ENCODE data around the gene MCM5. TPM values are rescaled to one million over a fixed set of nuclear protein-coding genes. Genes with fewer than 3 reads are reported as not detected.
"Not testable (repeated sequence)": the region's sequence is repeated elsewhere in the genome, so short reads cannot be mapped to it uniquely, and the experiment has no call there.

The MCM5 gene
- total RNA-seq = 206 TPM in 2 replicates

DNA sequence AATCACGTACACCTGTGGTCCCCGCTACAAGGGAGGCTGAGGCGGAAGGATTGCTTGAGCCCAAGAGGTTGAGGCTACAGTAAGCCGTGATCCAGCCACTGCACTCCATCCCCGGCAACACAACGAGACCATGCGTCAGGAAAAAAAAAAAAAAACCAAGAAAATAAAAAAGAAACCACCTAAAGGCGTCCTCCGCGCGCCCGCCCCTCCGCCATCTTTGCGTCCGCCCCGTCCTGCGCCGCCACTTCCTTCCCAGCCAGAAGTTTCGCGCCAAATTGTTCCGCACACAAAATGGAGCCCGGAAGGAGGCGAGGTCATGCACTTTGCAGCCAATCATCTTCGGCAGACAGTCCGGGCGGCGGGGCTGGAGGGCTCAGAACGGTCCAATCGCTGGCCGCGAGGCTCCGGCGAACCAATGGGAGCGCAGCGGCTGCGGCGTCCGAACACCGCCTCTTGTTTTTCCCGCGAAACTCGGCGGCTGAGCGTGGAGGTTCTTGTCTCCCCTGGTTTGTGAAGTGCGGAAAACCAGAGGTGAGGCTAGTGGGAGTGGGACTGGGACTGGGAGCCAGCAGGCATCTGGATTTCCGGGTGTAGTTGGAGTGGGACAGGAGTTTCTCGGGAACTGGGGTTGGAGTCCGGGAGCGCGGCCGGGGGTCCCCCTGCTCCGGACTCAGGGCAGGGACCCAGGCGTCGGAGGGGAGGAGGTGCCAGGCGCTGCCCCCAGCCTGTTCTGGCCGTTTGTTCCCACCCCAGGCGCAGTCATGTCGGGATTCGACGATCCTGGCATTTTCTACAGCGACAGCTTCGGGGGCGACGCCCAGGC lies at the start of gene MCM5:
Gene MCM5, plus strand, starts transcription at position 463 of the 823 bp plus-strand sequence. Its CDS starts 299 bp downstream, at position 762.
- intact Hi-C loops (cut with micrococcal nuclease) = loop anchor here (1.0 kb wide), 4 partner anchors 19 to 152 kb away; partner anchors contain the start of gene HMOX1

DNA sequence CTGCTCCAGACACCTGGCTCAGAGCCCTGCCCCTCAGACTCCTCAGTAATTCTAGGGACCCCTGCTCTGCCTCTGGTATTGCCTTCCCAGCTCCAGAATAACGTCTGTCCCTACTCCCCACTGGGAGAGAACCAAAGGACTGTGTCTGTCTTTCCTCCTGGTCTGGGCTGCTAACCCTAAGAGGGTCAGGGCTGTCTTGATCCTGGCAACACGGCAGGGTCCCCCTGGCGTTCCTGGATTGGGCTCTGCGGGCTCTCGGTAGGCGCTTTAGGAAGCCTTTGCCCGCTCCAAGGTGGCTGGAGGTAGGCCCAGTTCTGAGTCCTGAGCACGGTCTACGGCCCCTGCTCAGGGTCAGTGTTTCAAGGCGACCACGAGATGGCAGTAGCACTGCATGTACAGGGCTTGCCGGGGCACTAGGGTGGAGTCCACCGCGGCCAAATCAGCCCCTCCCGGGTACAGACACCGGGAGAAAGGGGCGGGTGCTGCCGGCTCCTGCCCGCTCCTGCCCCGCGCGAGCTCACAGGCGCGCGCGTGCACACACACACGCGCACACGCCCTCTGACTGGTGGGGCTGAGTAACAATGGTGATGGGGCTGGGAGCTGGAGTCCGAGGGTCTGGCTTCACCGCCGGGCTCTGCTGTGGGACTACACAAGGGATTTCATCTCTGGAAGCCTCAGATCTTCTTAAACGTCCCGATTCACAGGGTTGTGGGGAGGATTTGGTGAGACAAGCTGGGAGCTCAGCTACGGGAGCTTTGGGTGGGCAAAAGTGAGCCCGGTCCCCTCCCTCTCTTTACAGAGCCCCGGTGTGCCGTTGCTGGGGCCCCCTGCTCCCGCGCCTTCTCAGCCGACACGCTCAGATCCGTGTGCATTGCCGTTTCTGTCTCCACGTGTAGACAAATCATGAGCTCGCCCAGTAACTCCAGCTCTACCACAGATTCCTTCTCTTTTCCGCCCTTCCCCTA lies 49.1 kb upstream of the MCM5 start:
- intact Hi-C loops (cut with micrococcal nuclease) = loop anchor here (1.0 to 10.0 kb wide), 11 partner anchors 20 to 829 kb away; partner anchors contain the start of genes APOL6, MCM5 and RBFOX2

DNA sequence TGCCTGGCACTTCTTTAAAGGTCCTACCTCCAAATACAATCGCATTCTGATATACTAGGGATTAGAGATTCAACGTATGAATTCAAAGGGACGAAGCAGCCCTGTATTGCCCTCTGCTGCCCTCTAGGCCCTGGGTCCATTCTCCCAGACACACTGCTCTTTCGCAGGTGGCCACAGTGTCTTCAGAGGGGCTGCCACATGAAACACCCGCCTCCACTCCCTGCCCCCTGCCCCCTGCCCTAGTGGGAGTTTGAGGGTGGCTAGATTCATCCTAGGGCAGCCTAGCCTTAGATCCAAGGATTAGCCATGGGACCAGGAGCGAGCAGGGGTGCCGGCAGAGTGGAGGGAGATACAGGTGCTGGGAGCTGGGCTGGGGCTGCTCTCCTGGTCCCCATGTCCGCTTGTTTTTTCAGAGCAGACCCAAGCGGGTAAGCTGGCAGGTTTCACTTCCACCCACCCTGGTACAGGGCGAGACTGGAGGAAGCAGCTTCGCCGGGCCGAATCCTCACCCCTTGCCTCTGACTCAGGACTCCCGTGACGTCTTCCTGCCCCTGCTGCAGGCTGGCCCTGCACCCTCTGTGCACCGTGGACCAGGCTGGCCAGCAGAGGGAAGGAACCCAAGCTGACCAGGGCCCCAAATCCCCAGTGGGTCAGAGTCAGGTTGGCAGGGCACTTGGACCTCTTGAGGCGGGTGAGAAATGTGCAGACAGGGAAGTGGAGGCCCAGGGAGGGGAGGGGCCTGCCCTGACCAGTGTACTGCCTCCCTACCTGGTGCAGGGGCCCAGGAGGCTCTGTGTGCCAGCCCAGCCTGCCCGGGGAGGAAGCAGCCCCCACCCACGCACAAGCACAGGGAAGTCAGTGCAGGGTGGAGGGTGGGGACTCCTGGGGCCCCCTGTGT lies 47.5 kb upstream of the MCM5 start:
- intact Hi-C loops (cut with micrococcal nuclease) = loop anchor here (1.0 to 10.0 kb wide), 3 partner anchors 482 to 714 kb away; partner anchors contain the start of gene RBFOX2

DNA sequence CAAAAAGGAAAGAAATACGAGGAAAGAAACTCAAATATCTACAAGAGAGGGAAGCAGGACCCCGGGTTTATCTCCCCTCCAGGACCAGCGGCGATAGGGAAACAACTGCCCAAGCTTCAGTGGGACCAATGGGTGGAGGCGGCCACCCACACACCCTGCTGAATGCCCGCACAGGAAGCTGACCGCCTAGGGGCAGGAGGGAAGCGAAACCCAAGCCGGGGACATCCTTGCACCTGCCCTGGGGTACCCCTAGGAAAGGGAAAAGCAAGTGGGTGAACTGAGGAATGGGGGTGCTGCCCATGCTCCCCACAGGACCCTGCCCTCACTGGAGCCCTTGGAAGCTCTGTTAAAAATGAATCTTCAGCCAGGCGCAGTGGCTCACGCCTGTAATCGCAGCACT lies 46.6 kb upstream of the MCM5 start:
- intact Hi-C loops (cut with micrococcal nuclease) = loop anchor here (10.0 kb wide), 2 partner anchors 481 to 671 kb away; partner anchors contain the start of gene RBFOX2

- intact Hi-C loops (cut with micrococcal nuclease) = loop anchor here (10.0 kb wide), 2 partner anchors 481 to 671 kb away; partner anchors contain the start of gene RBFOX2
Measured at GRCh38 chr22:35354068-35354467, 45.9 kb upstream of the MCM5 start.

GRCh38 chr22:35357883-35358621 lies 41.9 kb upstream of the MCM5 start:
- intact Hi-C loops (cut with micrococcal nuclease) = loop anchor here (10.0 kb wide), 2 partner anchors 477 to 667 kb away; partner anchors contain the start of gene RBFOX2

DNA sequence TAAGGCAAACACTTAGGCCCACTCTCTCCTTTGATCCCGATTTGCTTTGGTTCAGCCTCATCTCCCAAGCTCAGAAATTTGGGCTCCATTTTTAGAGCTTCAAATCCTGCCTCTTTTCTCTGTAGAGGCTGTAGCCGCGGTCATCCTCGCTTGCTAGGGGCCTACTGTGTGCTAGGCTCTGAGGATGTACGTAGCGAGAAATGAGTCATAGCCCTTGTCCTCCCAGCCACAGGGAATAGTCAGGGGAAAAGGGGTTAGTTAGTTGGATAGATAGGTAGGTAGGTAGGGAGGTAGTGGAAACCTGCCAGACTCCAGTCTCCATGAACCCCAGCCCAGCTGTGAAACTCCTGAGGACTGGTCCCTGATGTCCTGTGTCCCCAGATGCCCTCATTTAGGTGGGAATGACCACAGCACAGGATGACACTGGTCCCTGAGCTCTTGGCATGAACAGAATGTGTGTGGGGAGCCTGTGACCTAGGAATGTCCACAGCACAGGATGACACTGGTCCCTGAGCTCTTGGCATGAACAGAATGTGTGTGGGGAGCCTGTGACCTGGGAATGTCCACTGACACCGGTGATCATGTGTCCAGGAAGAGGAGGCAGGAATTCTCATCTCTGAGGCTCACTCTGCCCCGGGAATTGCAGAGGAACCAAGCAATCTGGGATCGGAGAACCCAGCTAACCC lies 40.4 kb upstream of the MCM5 start:
- intact Hi-C loops (cut with micrococcal nuclease) = loop anchor here (10.0 kb wide), 2 partner anchors 475 to 665 kb away; partner anchors contain the start of gene RBFOX2

DNA sequence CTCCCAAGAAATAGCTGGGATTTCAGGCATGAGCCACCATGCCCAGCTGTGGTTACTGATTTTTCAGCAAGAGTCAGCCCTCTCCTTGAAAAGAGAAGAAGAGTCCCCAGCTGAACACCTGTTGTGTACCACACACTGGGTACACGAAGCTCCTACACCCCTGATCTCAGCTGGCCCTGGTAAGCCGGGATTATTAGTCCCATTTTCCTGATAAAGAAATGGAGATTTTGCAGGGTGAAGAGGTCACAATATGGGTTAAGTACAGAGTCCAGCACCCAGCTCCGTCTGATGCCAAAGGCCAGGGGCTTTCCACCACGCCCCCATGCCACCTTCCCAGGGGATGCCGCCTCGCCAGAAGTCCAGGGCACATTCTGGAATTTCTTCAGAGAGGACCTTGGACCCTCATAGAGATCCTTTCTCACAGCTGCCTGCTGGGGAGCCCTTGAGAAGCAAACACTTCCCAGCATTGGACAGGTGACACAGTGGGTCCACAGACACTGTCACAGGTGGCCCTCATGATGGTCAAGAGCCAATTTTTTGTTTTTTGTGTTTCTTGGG lies 38.9 kb upstream of the MCM5 start:
- intact Hi-C loops (cut with micrococcal nuclease) = no loop called here

- intact Hi-C loops (cut with micrococcal nuclease) = no loop called here
Measured at GRCh38 chr22:35363566-35364086, 36.3 kb upstream of the MCM5 start.

GRCh38 chr22:35364230-35364629 lies 35.7 kb upstream of the MCM5 start:
- intact Hi-C loops (cut with micrococcal nuclease) = not testable (repeated sequence)

DNA sequence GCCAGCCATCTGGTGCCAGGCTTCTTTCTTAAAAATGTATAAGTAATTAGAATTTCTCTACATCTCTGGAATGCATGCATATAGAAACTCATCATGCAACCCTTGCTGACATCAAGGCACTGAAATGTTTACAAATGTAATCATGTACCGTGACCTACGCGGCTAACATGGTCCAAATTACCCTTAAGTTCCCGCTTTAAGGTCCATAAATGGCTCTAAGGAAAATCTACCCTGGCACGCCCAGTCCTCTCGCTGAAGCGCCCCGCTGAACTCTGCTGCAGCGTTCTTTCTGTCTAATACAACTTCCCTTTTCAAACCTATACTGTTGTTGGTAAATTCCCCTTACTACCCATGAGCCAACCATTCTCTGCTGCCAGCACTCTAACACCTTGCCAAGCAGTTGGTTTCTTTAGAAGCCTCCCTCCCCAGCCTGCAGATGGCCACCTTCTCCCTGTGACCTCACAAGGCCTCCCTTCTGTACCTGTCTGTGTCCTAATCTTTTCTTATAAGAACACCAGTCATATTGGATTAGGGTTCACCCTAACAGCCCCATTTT lies 32.5 kb upstream of the MCM5 start:
- intact Hi-C loops (cut with micrococcal nuclease) = no loop called here

DNA sequence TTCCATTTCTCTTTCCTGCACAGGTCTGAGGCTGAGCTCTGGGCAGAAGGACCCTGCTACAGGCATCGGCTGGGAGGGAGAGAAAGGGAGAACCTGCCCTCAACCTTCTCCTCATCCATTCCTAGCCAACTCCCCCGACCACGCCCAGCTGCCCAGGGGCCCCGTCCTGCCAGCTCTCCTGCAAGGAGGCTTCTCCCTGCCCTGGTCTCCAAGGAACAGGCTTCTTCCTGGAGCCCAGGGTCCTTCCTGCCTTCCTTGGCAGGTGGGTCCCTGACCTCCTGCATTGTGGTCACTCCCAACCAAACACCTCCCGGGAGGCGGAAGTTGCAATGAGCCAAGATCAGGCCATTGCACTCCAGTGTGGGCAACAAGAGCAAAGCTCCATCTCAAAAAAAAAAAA lies 31.6 kb upstream of the MCM5 start:
- intact Hi-C loops (cut with micrococcal nuclease) = no loop called here

DNA sequence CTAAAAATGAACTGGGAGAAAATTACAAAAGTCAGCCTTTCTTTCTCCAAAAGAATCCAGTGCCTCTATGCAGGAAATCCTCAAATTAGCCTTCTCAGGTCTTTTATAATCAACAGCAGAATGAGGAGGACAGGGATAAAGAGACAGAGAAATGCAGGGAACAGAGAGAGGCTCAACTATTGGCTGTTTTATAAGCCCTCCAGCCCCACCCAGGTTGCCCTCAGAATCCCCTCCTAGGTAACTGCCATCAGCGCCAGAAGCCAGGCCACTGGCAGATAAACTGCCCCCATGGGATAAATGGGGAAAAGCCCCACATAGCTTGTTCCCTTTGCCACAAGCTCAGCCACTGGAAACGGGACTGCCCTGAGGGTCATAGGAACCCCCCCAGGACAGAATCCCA lies 29.9 kb upstream of the MCM5 start:
- intact Hi-C loops (cut with micrococcal nuclease) = loop anchor here (2.0 kb wide), 1 partner anchor 19 kb away; no protein-coding TSS in a partner anchor

DNA sequence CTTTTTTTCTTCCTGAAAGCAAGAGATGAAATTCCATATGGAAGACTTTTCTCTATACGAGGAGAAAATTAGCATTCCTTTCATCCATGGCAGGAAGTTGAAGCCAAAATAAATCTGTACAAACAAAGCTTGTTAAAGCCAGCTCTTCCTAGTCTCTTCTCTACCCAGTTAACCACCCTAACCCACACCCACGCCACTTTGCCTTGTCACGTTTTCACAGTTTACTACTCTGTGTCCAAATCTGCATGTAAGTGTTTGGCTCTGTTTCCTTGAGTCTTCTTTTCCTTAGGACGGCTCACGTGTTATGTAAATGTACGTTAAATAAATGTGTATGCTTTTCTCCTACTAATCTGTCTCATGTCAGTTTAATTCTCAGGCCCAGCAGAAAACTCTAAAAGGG lies 26.2 kb upstream of the MCM5 start:
- intact Hi-C loops (cut with micrococcal nuclease) = no loop called here

DNA sequence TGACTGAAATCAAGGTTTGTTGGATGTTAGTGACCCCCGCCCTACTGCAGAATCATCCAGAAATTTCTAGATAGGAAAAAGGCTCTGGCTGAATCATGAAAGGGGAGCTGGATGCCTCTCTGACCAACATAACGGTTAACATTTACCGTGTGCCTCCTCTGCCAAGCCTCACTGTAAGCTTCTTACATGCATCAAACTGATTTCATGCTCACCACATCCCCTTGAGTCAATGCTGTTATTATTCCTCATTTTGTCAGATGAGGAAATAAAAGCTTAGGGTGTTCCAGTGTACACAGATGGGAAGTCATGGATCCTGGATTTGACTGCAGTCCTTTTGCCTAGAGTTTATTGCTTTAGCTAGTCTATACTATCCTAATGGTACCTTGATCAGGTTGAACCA lies 24.9 kb upstream of the MCM5 start:
- intact Hi-C loops (cut with micrococcal nuclease) = no loop called here

GRCh38 chr22:35375526-35375925 lies 24.4 kb upstream of the MCM5 start:
- intact Hi-C loops (cut with micrococcal nuclease) = no loop called here

DNA sequence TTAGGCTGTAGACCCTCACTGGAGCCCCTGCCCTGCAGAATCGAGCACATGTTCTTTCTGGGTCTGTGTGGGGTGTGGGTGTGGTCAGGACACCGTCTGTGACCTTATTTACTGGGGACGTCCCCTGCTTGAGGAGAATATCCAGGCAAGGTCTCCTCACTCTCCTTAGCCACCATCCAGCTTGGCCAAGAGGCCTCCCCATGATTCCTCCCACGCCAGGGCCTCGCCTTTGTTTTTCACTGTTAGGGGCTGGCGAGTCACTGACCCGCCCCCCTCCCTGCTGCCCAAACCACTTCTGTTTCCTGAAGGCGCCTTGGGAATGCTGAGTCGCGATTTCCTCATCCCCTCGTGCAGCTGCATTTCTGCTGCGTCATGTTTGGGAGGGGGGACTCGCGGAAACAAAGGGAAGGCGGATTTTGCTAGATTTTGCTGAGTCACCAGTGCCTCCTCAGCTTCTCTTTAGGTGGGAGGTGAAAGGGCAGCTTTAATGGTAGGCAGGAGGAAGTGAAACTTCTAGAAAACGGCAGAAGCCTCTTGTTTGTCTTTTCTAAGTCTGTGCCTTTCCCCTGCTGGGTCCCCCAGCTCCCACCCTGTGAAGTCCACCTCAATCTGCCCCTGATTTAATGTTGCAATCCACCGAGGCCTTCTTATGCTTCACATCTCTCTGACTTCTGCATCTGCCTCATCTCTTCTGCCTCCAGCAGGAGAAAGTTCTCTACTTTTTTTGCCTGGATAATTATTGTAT lies 23.0 kb upstream of the MCM5 start:
- intact Hi-C loops (cut with micrococcal nuclease) = no loop called here
